ENCODE data around the gene TMEM144. TPM values are rescaled to one million over a fixed set of nuclear protein-coding genes. Genes with fewer than 3 reads are reported as not detected.

The TMEM144 gene
- total RNA-seq, 4 donors from 2014 or later = 8.2 to 23.8 (median 12.2) TPM

- TF ChIP-seq, protein P1, sequence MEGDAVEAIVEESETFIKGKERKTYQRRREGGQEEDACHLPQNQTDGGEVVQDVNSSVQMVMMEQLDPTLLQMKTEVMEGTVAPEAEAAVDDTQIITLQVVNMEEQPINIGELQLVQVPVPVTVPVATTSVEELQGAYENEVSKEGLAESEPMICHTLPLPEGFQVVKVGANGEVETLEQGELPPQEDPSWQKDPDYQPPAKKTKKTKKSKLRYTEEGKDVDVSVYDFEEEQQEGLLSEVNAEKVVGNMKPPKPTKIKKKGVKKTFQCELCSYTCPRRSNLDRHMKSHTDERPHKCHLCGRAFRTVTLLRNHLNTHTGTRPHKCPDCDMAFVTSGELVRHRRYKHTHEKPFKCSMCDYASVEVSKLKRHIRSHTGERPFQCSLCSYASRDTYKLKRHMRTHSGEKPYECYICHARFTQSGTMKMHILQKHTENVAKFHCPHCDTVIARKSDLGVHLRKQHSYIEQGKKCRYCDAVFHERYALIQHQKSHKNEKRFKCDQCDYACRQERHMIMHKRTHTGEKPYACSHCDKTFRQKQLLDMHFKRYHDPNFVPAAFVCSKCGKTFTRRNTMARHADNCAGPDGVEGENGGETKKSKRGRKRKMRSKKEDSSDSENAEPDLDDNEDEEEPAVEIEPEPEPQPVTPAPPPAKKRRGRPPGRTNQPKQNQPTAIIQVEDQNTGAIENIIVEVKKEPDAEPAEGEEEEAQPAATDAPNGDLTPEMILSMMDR (IDR thresholded peaks at IDR 0.05; ENCODE audit: low read depth) = no peak
Observed at GRCh38 chr4:158304694-158305093, 94.4 kb downstream of the TMEM144 start.

Other genes with a start within 250 kb of the TMEM144 start
- gene GASK1B, start 37.5 kb upstream of the TMEM144 start, total RNA-seq = 10 to 100 TPM; 21.1 to 94.5 (median 74.6) TPM